Activated T-cell treated with anti-CD3 and anti-CD28 coated beads for 48 hours (primary cell): ENCODE data around the gene APELA.
"Not testable (repeated sequence)": the region's sequence is repeated elsewhere in the genome, so short reads cannot be mapped to it uniquely, and the experiment has no call there.

Experiments used
- DNase-seq: peaks from one replicate; pipeline ENCODE4 v3.0.0-alpha.2; 2020; ENCODE audit warnings: low read depth

Gene APELA

GRCh38 chr4:164926301-164926700 is 49.3 kb downstream of the APELA start:
- no peak for DNase-seq

GRCh38 chr4:164927101-164927500 is 50.1 kb downstream of the APELA start:
- not testable (repeated sequence) for DNase-seq

DNA sequence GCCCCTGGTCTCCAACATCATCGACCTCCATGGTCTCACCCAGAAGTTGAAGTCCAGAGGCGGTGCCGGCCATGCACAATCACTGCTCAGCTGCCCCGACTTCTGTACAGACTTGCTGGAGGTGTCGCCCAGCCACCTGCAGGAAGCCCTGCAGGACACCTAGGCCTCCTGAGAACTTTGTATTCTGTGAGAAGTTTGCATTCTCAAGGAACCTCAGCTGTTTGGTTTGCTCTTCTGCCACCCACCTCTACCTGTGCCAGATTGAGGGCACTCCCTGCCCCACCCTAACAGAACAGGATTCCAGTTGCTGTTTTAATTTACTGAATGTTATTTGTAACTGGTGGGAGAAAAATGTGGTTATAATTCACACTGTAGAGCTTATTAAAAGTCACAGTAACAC is 53.7 kb downstream of the APELA start:
- no peak for DNase-seq

DNA sequence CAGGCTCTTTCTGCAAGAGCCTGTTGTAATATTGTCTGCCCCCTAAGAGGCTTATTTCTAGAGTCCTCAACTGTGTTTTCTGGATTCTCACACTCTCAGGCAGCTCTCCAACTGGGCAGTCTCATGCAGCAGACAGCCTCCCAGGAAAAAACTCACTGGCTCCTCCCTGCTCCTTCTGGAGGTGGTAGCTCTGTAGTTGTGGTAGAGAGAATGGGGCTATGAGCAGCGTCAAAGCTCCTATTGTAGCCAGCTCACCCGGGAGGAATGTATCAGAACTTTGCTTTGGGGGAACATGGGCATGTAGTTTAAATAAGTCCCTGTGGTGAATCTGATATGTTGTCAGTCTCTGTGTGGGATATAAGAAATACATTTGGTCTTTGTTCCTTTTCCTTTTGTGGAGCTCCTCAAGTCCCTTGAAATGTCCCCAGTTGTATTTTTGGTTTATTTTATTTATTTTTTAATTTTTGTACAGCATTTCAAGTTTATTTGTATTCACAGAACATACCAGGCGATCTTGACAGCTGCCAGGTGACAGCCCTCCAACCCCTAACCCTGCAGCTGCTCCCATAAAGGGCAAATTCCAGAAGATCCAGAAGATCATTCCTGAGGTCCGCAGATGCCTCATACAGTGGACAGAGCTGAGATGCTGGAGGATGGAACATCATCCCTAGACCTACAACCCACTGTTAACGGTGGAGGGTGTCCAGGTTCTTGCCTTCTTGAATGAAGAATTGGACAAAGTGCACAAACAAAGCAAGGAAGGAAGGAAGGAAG is 54.8 kb downstream of the APELA start:
- no peak for DNase-seq

DNA sequence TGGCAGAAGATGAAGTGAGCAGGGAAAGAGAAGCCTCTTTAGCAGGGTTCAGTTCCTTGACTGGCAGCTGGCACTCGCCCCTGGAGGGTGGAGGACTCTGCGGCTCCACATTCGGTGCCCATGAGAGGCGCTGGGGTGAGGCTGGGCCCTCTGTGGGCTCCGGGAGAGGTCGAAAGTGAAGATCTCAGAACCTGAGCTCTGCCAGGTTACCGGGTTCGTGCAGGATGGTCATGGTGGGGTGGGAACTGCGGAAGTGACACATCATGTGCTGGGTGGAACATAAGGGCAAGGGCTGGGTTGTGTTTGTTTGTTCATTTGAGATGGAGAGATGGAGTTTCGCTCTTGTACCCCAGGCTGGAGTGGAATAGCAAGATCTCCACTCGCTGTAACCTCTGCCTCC is 56.3 kb downstream of the APELA start:
- no peak for DNase-seq

DNA sequence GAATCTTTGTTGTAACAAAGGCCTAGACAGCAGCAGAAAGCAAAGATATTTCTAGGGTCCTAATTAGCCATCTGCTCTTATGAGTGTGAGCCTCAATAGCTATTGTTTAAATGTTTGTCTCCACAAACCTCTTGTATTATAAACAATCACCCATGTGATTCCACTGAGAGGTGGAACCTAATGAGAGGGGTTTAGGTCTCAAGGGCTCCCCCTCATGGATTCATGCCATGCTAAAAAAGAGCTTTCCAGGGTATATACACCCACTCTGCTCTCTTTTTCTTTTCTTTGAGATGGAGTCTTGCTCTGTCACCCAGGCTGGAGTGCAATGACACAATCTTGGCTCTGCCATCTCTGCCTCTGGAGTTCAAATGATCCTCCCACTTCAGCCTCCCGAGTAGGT is 58.4 kb downstream of the APELA start:
- no peak for DNase-seq

- not testable (repeated sequence) for DNase-seq
Measured at GRCh38 chr4:164935865-164936606, 59.1 kb downstream of the APELA start.

DNA sequence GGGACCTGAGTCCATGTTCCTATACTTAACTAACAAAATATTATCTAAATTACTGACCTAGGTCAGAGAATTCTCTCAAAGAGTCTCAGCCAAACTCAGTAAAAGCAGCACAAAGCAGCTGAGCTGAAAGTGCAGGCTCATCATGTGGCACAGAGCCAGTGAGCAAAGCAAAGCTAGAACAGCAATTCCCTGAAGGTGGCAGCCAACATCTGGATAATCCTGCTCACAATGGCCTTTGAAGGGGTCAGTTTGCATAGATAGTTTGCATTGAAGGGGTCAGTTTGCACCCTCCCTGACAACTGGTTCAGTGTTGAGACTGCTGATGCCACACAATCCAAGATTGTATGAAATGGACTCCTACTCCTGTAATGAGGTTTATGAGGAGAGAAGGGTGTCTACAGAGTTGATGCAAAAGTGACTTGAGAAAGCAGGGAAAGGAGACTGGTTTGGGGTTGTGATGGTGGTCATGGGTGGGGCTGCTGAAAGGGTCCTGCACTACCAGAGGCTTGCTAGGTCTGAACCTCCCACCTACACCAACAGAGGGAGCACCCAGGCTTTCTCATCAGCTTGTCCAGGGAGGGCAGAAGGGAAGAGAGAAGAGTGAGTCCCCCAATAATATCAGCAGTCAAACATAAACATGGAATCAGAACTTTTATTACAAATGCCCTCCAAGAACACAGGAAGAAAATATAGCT is 60.7 kb downstream of the APELA start:
- DNase-seq, result no peak

DNA sequence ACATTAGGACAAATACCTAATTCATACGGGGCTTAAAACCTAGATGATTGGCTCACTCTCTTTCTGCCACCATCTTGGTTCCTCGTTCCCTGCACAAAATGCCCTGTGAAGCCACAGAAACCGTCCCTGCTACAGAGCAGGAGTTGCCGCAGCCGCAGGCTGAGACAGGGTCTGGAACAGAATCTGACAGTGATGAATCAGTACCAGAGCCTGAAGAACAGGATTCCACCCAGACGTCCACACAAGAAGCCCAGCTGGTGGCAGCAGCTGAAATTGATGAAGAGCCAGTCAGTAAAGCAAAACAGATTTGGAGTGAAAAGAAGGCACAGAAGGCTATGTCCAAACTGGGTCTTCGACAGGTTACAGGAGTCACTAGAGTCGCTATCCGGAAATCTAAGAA is 66.2 kb downstream of the APELA start:
- DNase-seq, result no peak

GRCh38 chr4:164945146-164945545 is 68.2 kb downstream of the APELA start:
- DNase-seq, result no peak

GRCh38 chr4:164946810-164947209 is 69.8 kb downstream of the APELA start:
- no peak for DNase-seq
